ENCODE measurements around the gene SCUBE3.

DNA sequence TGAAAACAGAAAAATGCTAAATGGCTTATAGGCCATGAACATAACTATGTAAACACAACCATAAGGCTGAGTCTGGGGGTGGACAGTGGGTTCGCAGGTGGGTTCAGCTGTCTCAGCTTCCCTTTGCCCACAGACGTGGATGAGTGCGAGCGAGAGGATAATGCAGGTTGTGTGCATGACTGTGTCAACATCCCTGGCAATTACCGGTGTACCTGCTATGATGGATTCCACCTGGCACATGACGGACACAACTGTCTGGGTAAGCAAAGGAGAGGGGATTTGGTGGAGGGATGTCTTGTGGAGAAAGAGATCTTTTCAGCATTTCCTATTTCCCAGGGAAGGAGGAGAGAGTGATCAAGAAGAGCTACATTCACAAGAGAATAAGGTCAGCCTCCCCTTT, 14.7 kb downstream of the SCUBE3 start:
- TF ChIP-seq, protein P1, sequence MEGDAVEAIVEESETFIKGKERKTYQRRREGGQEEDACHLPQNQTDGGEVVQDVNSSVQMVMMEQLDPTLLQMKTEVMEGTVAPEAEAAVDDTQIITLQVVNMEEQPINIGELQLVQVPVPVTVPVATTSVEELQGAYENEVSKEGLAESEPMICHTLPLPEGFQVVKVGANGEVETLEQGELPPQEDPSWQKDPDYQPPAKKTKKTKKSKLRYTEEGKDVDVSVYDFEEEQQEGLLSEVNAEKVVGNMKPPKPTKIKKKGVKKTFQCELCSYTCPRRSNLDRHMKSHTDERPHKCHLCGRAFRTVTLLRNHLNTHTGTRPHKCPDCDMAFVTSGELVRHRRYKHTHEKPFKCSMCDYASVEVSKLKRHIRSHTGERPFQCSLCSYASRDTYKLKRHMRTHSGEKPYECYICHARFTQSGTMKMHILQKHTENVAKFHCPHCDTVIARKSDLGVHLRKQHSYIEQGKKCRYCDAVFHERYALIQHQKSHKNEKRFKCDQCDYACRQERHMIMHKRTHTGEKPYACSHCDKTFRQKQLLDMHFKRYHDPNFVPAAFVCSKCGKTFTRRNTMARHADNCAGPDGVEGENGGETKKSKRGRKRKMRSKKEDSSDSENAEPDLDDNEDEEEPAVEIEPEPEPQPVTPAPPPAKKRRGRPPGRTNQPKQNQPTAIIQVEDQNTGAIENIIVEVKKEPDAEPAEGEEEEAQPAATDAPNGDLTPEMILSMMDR (IDR thresholded peaks at IDR 0.05) = no peak
- no peak for TF ChIP-seq POLR2A (IDR thresholded peaks at IDR 0.05)

All from body of pancreas (tissue), 4 donors.